Lower leg skin (tissue), 4 donors: ENCODE measurements around the gene CSMD2. TPM values are rescaled to one million over a fixed set of nuclear protein-coding genes. Genes with fewer than 3 reads are reported as not detected.

ENCODE experiments used
- DNase-seq, 2 donors: peaks; one replicate each; pipeline ENCODE4 v3.0.0-alpha.2; 2019; ENCODE audit warnings: low spot score in 2 of 2
- H3K4me3 ChIP-seq: fragments of 200-600 bp; sonication (generic); 2 replicates; pipeline ENCODE4 v1.5.1; 2017; ENCODE audit warnings: mild to moderate bottlenecking, low read depth; ENCODE audit not compliant: poor library complexity, severe bottlenecking
- POLR2A ChIP-seq, 2 donors: fragments of 450-650 bp; IDR thresholded peaks; one replicate each; pipeline ENCODE4 v1.6.1; 2016 to 2017; ENCODE audit warnings: antibody characterized with exemption in 2 of 2, mild to moderate bottlenecking in 1 of 2, moderate library complexity in 1 of 2
- WGBS, 2 donors: methylation state at CpG; one replicate each; pipeline ENCODE4 v1.1.5; 2018; 5-methylcytosine and 5-hydroxymethylcytosine counted together
- intact Hi-C: fragments of 100-400 bp; cut with DNase I; formaldehyde crosslinking; loops from one replicate; pipeline ENCODE4 v1.15.0; 2023; ENCODE audit warnings: low total_unique reads
- total RNA-seq, 4 donors: library from RNA; depleted of rRNA; stranded (reverse); fragments of >200 nt; gene quantifications; one replicate each; pipeline ENCODE4 v1.1.0, GENCODE V29; 2016
- TF ChIP-seq, protein P1 (sequence below), 3 donors: fragments of 450-650 bp; IDR thresholded peaks; one replicate each; pipeline ENCODE4 v1.5.1; 2016; ENCODE audit warnings: antibody characterized with exemption in 3 of 3, mild to moderate bottlenecking in 3 of 3, moderate library complexity in 2 of 3

The CSMD2 gene
- total RNA-seq, 4 donors from 2014 or later, result 0.11 to 1.0 TPM; not detected in 2

DNA sequence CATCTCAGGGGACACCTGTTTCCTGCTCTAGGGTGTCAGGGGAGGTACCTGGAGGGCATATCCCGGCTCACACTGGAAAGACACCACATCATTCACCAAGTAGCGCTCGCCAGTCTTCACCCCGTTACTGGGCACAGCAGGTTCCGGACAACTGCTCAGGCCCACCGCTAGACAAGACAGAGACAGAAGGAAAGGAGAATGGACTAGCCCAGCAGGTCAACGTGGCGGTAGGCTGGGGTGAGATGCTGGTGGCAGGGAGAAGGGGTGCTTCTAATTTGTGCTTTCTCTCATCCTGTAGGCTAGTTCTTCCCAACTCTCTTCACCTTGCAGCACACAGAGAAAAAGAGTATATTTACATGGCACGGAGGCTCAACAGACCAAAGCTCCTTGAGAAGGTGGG is 547.6 kb downstream of the CSMD2 start:
- intact Hi-C loops, result loop anchor here (10.0 kb wide), 1 partner anchor 323 kb away; no protein-coding TSS in a partner anchor
- WGBS, 2 donors, result 89 to 90% methylated on average over 9 of the region's 9 CpGs
- no peak overlapping the region for H3K4me3 ChIP-seq
- DNase-seq, result no peak
- TF ChIP-seq, protein P1, sequence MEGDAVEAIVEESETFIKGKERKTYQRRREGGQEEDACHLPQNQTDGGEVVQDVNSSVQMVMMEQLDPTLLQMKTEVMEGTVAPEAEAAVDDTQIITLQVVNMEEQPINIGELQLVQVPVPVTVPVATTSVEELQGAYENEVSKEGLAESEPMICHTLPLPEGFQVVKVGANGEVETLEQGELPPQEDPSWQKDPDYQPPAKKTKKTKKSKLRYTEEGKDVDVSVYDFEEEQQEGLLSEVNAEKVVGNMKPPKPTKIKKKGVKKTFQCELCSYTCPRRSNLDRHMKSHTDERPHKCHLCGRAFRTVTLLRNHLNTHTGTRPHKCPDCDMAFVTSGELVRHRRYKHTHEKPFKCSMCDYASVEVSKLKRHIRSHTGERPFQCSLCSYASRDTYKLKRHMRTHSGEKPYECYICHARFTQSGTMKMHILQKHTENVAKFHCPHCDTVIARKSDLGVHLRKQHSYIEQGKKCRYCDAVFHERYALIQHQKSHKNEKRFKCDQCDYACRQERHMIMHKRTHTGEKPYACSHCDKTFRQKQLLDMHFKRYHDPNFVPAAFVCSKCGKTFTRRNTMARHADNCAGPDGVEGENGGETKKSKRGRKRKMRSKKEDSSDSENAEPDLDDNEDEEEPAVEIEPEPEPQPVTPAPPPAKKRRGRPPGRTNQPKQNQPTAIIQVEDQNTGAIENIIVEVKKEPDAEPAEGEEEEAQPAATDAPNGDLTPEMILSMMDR (IDR thresholded peaks at IDR 0.05), result no peak
- TF ChIP-seq POLR2A (IDR thresholded peaks at IDR 0.05), result no peak

DNA sequence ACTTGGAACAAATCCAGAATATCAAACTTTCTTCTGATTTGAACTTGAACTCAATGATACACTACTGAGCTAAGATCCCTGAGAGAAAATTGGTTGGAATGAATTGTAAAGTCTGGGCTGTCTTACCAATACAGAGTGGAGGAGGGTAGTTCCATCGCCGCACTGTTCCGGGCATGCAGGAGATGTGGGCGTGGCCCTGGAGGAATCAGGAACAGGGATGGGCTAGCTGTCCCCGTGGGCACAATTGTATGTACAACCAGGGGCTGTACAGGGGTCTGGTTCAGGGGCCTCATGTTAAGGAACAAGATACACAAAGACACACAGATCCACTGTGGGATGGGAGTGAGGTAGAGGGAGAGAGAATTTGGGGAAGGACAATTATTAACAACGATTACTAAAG is 548.2 kb downstream of the CSMD2 start:
- 33 to 57% methylated on average over 6 of the region's 6 CpGs for WGBS, 2 donors
- no peak for DNase-seq
- intact Hi-C loops, result loop anchor here (10.0 kb wide), 1 partner anchor 322 kb away; no protein-coding TSS in a partner anchor
- no peak for TF ChIP-seq POLR2A (IDR thresholded peaks at IDR 0.05)
- TF ChIP-seq, protein P1 (IDR thresholded peaks at IDR 0.05), result no peak
- H3K4me3 ChIP-seq, result no peak overlapping the region

DNA sequence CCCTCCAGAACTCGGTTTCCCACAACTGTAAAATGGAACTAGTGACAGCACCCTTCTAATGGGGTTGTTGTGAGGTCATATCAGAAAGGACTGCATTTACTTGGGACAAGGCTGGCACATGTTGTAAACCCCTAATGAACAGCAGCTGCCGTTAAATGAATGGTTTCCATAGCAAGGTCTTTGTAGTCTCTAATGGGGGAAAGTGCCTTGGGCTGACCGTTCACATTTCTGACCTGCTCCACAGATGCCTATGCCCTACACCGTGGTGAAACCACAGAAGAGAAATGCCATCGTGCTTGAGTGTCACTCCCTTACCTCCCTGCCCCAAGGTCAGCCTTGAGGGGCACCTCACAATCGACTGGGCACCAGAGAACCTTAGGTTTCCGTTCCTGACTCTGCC is 549.5 kb downstream of the CSMD2 start:
- no peak for DNase-seq
- 40 to 42% methylated on average over 7 of the region's 7 CpGs for whole genome bisulfite sequencing, 2 donors
- no peak overlapping the region for H3K4me3 ChIP-seq
- TF ChIP-seq, protein P1 (IDR thresholded peaks at IDR 0.05), result no peak
- TF ChIP-seq POLR2A (IDR thresholded peaks at IDR 0.05), result no peak
- intact Hi-C loops, result loop anchor here (10.0 kb wide), 1 partner anchor 321 kb away; no protein-coding TSS in a partner anchor

DNA sequence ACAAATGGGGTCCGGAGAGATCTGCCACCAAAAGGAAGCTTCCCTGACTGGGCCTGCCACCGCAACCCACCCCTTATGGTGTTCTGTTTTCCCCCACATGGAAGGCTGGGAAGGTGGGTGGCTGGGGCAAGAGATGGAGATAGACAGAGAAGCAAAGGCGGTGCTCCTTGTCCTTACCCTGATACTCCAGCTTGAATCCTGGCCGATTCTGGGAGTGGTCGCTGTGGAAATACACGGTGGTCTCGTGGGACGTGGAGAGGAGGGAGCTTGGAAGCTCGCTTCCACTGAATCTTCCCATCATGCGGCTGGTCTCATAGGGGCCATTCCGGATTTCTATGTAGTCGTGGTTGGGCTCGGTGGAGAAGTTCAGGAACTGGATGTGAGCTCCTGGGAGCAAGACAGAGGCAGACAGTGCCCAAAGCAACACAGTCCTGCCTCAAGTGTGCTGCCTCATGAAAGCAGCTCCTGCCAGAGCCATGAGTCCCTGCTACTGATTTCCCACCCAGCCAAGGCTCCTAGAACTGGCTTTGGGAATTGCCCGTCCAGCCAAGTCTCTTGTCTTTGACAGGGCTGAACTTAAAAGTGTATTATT is 554.1 kb downstream of the CSMD2 start:
- intact Hi-C loops, result loop anchor here (5.0 to 10.0 kb wide), 2 partner anchors 244 to 316 kb away; no protein-coding TSS in a partner anchor
- no peak for TF ChIP-seq POLR2A (IDR thresholded peaks at IDR 0.05)
- 83 to 85% methylated on average over 14 of the region's 14 CpGs for WGBS, 2 donors
- no peak for DNase-seq
- no peak overlapping the region for H3K4me3 ChIP-seq

DNA sequence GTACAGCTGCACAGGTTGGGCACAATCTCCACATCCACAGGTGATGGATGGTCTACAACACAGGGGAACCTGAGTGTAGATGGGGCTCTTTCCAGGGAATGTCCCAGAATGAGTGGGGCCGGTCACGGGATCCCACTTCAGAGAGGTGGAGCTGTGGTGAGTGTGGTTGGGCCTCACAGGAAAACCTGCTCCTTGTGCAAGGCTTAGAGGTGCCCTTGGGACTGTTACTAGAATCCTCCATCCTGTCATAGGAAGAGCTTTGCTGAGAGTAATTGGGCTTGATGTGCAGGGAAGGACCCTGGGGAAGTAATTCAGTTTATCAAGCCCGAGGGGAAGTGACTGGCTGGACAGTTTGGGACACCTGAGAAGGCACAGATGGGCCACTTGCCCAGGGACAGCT is 554.6 kb downstream of the CSMD2 start:
- no peak for DNase-seq
- H3K4me3 ChIP-seq, result no peak overlapping the region
- WGBS, 2 donors, result 68 to 83% methylated on average over 3 of the region's 3 CpGs
- intact Hi-C loops, result loop anchor here (5.0 to 10.0 kb wide), 2 partner anchors 243 to 316 kb away; no protein-coding TSS in a partner anchor
- no peak for TF ChIP-seq POLR2A (IDR thresholded peaks at IDR 0.05)
- TF ChIP-seq, protein P1 (IDR thresholded peaks at IDR 0.05), result no peak

DNA sequence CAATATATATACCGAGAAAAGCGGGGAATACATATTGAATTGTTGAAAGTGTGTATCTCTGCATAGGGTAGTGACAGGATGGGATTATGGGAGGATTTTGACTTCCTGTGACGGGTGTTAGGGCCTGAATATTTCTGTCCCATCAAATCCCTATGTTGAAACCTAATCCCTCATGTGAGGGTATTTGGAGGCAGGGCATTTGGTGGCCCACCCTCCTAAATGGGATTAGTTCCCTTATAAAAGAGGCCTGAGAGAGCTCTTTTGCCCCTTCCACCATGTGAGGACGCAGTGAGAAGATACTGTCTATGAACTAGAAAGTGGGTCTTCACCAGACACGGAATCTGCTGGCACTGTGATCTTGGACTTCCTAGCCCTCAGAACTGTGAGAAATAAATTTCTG is 555.3 kb downstream of the CSMD2 start:
- H3K4me3 ChIP-seq, result no peak overlapping the region
- 95% methylated on average over 5 of the region's 5 CpGs for WGBS, 2 donors
- intact Hi-C loops, result loop anchor here (5.0 to 10.0 kb wide), 2 partner anchors 242 to 315 kb away; no protein-coding TSS in a partner anchor
- TF ChIP-seq POLR2A (IDR thresholded peaks at IDR 0.05), result no peak
- no peak for DNase-seq
